ENCODE results near the gene MYL1.

The MYL1 gene

GRCh38 chr2:210264282-210264681, 50.7 kb downstream of the MYL1 start:
- no peak for DNase-seq

GRCh38 chr2:210263841-210264240, 51.1 kb downstream of the MYL1 start:
- DNase-seq, result no peak

- DNase-seq, result no peak
These were observed 52.9 kb downstream of the MYL1 start for GRCh38 chr2:210262036-210262435.

GRCh38 chr2:210259687-210260086, 55.3 kb downstream of the MYL1 start:
- no peak for DNase-seq

GRCh38 chr2:210252699-210253606, 62.0 kb downstream of the MYL1 start:
- no peak for DNase-seq

GRCh38 chr2:210250622-210251021, 64.4 kb downstream of the MYL1 start:
- no peak for DNase-seq

All from GOT3 (cell line).